LNCAP (cell line): Measurements from ENCODE around the gene TNS1.
A peak's percentile ranks its signal among the peaks of the same experiment; 100 is the strongest.

Experiments
- TF ChIP-seq, protein P1 (sequence below): fragments of 450-650 bp; IDR thresholded peaks from 2 replicates; pipeline ENCODE4 v1.5.1; 2017; ENCODE audit warnings: mild to moderate bottlenecking

The TNS1 gene

DNA sequence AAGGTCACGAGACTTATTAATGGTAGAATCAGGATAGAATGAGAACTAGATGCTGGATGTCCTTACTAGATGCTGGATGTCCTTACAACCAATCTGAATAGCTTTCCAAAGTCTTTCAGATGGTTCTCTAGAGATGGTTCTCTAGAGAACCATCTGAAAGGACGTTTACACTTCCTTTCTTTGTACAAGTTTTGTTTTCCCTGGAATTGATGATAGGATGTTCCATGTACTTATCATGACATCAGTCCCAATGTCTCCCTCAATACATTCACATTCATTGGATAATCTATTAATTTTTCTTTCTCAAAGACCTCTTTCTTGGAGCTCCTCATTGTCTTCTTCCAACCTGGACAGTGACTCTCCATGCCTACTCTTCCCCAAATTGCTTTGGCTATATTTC lies 38.1 kb upstream of the TNS1 start:
- TF ChIP-seq, protein P1, sequence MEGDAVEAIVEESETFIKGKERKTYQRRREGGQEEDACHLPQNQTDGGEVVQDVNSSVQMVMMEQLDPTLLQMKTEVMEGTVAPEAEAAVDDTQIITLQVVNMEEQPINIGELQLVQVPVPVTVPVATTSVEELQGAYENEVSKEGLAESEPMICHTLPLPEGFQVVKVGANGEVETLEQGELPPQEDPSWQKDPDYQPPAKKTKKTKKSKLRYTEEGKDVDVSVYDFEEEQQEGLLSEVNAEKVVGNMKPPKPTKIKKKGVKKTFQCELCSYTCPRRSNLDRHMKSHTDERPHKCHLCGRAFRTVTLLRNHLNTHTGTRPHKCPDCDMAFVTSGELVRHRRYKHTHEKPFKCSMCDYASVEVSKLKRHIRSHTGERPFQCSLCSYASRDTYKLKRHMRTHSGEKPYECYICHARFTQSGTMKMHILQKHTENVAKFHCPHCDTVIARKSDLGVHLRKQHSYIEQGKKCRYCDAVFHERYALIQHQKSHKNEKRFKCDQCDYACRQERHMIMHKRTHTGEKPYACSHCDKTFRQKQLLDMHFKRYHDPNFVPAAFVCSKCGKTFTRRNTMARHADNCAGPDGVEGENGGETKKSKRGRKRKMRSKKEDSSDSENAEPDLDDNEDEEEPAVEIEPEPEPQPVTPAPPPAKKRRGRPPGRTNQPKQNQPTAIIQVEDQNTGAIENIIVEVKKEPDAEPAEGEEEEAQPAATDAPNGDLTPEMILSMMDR, result no peak

DNA sequence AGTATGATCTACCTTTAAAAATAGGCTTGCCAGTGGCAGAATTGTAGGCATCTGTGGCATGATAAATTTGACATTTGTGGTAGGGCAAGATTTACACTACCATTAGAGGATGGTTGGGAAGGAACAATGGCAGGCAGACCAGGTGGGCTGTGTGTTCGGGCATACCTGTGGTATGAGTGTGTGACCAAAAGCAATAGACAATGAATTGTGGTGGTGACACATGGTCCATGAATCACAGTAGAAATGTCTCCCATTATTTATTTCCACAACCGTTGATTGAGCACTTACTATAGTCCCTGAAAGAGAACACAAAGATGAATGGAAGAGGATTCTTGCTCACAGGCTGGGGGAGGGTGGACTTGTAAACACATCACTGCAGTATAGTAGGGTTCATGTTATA lies 36.4 kb upstream of the TNS1 start:
- TF ChIP-seq, protein P1, result no peak

DNA sequence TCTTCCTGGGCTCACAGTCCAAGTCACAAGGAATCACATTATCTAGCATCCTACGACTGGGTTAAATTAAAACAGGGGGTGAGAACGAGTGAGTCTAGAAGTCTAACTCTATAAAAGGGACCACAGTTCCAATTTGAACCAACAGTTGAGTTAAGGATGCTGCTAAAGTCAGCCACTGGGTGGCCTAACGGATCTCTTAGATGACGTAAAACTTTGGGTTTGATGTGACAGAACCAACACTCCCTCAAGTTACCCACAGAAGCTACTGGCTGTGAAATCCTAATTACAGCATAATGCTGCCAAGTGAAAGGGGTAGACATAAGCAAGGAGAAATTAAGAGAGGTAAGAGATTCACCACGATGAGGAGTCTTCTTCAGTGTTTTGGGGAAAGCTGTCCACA lies 33.6 kb upstream of the TNS1 start:
- TF ChIP-seq, protein P1, result no peak

DNA sequence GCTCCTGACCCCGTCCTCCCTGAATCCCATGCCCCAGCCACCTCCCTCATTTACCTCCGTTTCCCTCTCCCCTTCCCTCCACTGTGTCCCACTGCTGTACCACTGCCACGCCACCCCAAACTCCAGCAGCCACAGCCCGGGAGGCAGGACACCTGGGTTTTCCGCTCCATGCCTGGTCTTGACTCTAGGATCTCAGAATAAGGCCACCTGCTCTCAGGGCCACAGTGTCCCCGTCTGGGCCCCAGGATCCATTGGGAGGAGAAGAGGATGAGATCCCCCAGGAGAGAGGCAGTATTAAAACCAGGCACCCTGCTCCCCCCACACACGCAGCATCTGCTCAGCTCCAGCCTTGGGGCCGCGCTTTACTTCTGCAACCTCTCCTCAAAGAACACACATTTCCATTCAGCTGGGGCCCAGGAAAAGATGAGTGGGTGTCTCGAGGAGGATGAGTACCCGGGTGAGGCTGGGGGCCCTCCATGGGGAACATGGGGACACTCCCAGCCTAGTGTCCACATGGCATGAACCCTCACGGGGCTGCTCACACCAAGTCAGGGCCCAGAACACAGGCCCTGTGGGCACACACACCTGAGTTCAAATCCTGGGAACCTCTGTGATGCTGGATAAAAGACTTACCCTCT lies 32.8 kb upstream of the TNS1 start:
- TF ChIP-seq, protein P1, result no peak

- TF ChIP-seq, protein P1, result peak; percentile 62
Observed at GRCh38 chr2:218034497-218035213, 31.9 kb upstream of the TNS1 start.

DNA sequence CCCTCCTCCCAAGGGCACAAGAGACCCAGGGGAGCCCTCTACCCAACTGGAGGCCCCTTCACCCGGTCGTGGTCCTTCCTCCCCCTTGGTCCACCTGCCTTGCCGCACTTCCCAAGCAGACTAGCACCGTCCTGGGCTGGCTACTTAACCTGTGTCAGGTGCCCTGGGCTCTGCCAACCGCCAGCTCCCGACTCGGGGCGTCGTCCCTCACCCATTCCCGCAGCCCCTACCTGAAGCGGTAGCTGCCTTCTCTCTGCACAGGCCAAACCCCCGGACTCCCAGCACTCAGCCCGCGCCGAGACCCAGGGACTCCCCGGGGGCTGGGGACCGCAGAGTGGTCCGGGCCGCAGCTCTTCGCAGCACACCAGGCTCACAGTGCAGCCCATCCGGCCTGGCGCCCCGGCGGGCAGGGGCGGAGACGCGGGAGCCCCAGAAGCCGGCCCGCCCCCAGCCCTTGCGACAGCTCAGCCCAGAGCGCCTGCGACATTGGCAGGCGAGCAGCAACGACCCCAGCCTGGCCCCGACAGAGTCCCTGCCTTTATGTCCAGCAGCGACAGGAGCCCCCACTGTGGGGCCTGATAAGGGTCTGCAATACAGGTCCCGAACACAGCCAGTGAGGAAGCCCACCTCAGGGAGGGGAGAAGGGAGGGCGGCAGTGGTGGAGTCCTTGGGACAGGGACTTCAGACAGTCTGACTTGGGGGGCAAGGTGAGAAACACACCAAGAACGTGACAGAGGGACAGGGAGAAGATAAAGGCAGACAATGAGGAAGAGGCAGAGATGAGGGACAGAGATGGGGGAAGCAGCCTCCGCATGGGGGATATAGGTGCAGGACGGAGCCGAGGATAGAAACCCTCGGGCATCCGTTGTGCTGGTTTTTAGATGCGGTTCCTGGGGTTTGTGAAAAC lies 31.0 kb upstream of the TNS1 start:
- TF ChIP-seq, protein P1, result no peak

DNA sequence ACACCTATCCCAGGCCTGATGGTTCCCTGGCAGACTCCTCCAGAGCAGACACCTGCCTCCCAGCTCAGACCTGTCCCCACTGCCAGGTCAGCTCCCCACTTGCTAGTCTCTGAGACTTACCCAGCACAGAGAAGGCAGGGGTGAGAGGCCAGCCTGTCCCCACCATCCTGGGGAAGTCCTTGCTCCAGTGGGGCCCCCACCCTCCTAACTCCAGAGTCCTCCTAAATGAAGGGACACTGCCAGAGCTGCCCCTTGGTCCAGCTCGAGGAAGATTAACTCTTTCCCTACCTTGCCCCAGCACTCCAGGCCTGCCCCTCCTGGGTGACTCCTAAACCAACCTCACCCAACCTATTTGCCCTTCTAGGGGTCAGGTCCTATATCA lies 30.4 kb upstream of the TNS1 start:
- TF ChIP-seq, protein P1, result no peak
